T-helper 2 cell (primary cell): ENCODE data around the gene CDH2.
A peak's percentile ranks its signal among the peaks of the same experiment; 100 is the strongest.

Experiments
- DNase-seq, 5 experiments: peaks; one replicate each; pipeline versions ENCODE4 v3.0.0 to v3.0.0-alpha.2; 2012 to 2022
- total RNA-seq, 2 donors: gene quantifications; one replicate each; lab custom pipeline; 2026; lab: John Stamatoyannopoulos, UW

The CDH2 gene
- total RNA-seq, result 0 to 2.8 reads per million in 2 donors

GRCh38 chr18:28176948-28177827, at the start of gene CDH2:
Gene CDH2, minus strand, starts transcription at chr18:28177130. Its CDS starts 108 bp downstream, at chr18:28177022.
- DNase-seq, result peak in 2 of 5 experiments; percentile 11 to 32

GRCh38 chr18:28212060-28212459, 35.1 kb upstream of the CDH2 start:
- no peak for DNase-seq

- DNase-seq, result no peak
Observed at GRCh38 chr18:28208712-28209265, 31.9 kb upstream of the CDH2 start.

- DNase-seq, result no peak
Observed at GRCh38 chr18:28208268-28208667, 31.3 kb upstream of the CDH2 start.

- DNase-seq, result no peak
Observed at GRCh38 chr18:28204154-28204553, 27.2 kb upstream of the CDH2 start.

- DNase-seq, result no peak
Observed at GRCh38 chr18:28201056-28201455, 24.1 kb upstream of the CDH2 start.

- no peak for DNase-seq
Observed at GRCh38 chr18:28198620-28199019, 21.7 kb upstream of the CDH2 start.

- no peak for DNase-seq
Observed at GRCh38 chr18:28193177-28193778, 16.3 kb upstream of the CDH2 start.

GRCh38 chr18:28189400-28190239, 12.7 kb upstream of the CDH2 start:
- DNase-seq, result peak in 1 of 5 experiments; percentile 30

GRCh38 chr18:28185121-28185520, 8.2 kb upstream of the CDH2 start:
- DNase-seq, result no peak

GRCh38 chr18:28183418-28184078, 6.6 kb upstream of the CDH2 start:
- DNase-seq, result no peak

GRCh38 chr18:28181616-28182015, 4.7 kb upstream of the CDH2 start:
- no peak for DNase-seq

GRCh38 chr18:28178720-28179119, 1.8 kb upstream of the CDH2 start:
- no peak for DNase-seq

GRCh38 chr18:28177828-28178635, 1.1 kb upstream of the CDH2 start:
- DNase-seq, result peak in 2 of 5 experiments; percentile 12 to 26

- no peak for DNase-seq
Observed at GRCh38 chr18:28176698-28176947, 307 bp downstream of the CDH2 start.

GRCh38 chr18:28175930-28176697, 816 bp downstream of the CDH2 start:
- no peak for DNase-seq

GRCh38 chr18:28175150-28175929, 1.6 kb downstream of the CDH2 start:
- no peak for DNase-seq

- no peak for DNase-seq
Observed at GRCh38 chr18:28174181-28174905, 2.6 kb downstream of the CDH2 start.

GRCh38 chr18:28171837-28172236, 5.1 kb downstream of the CDH2 start:
- DNase-seq, result no peak
